ENCODE data around the gene ARFGEF3.

- TF ChIP-seq POLR2AphosphoS5 (IDR thresholded peaks at IDR 0.05) (no peak), CTCF (IDR thresholded peaks at IDR 0.05) (no peak)
Measured at GRCh38 chr6:138334000-138334399, 172.3 kb downstream of the ARFGEF3 start.

All from breast epithelium (tissue), 3 donors.